Activated naive CD8-positive, alpha-beta T cell treated with anti-CD3 and anti-CD28 coated beads, Interleukin-2, amount 50 U/mL, for 16 hours (primary cell): Measurements from ENCODE around the gene TARS3.

Source experiments
- DNase-seq: peaks from one replicate; pipeline ENCODE4 v3.0.0-alpha.2; 2020; ENCODE audit warnings: low read depth, low spot score

The TARS3 gene

DNA sequence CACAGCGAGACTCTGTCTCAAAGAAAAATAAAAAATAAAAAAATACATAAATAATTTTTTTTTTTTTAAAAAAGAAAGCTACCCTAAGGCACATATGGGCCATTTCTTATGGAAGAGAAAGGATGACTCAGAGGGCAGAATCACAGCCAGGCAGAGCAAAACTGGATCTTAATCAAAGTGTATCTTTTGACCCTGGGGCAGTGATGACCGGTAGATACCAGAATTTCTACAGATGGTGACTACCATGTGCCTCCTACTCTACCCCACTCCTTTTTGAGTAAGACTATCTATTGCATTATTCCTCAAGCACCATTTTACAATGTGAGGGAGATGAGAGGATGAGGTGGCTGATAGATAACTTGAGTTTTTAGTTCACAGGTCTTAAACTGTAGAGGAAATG is 26.0 kb downstream of the TARS3 start:
- DNase-seq: no peak

DNA sequence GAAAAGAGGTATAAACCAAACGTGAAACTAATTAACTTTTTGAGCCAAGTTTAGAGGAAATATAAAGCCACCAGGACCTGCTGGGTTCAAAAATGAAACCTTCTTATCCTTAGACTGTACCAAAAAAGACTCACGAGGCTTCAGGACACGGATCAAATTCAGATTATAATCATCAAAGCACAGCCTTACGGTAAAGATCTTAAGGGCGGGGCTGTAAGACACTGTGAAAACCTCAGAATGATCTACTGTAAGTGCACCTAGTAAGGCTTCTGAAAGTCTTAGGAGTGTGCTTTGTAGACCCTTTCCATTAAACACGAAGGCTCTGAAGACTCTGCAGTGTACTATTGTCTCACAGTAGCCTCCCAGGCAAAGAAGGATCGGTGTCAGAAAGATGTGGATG is 26.8 kb downstream of the TARS3 start:
- no peak for DNase-seq

DNA sequence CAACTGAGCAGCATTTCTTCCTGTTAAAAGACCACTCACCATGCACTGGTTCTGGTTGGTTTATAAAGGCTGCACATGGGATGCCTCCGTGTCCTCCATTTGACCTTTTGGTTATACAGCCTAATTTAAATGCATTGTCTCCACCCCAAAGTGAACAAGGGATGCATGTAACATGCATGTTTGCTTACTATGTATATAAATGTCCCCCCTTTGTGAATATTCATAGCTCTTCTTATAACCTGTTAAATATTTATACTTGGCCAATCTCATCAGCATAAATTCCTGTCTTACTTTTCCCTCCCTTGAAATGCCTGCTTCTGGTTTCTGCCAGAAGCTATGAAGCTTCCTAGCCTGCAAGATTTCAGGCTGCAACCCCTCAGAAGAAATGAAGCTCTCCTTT is 27.4 kb downstream of the TARS3 start:
- DNase-seq: no peak

DNA sequence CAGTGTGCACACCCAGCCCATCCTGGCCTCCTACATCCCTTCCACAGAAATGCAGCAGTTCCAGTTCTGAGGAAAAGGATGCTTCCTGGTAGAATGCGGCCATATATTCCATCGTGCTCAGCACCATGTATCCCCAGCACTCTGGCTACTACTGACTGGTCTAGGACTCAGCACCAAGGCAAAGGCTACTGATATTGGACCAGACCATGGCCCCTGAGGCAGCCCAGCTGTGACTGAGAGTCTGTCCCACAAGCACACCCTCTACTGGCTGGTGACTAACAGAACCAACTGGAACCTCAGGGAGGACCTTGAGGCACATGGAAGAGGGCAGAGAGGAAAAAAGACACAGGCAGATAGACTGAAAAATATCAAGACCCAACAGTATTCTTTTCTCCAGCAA is 30.0 kb downstream of the TARS3 start:
- no peak for DNase-seq

DNA sequence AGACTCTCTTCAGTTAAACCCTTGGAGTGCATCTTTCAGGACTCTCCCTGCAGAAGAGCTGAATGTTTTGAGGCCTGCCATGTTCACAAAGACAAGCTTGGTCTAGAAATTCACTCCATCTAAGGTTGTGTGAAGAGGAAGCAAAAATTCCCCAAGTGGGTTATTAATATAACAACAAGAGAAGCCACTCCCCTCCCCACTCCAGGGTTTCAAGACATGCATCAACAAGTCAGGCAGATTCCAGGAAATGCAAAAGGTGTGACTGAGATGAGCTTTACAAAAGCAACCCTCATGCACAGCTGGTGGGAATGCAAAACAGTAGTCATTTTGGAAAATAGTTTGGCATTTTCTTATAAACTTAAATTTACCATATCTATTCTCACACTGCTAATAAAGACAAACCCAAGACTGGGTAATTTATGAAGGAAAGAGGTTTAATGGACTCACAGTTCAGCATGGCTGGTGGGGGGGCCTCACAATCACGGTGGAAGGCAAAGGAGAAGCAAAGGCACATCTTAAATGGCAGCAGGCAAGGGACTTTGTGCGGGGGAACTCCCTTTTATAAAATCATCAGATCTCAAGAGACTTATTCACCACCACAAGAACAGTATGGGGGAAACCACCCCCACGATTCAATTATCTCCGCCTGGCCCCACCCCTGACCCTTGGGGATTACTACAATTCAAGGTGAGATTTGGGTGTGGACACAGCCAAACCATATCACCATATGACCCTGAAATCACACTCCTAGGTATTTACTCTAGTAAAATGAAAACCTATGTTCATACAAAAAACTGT is 31.3 kb downstream of the TARS3 start:
- DNase-seq: no peak

DNA sequence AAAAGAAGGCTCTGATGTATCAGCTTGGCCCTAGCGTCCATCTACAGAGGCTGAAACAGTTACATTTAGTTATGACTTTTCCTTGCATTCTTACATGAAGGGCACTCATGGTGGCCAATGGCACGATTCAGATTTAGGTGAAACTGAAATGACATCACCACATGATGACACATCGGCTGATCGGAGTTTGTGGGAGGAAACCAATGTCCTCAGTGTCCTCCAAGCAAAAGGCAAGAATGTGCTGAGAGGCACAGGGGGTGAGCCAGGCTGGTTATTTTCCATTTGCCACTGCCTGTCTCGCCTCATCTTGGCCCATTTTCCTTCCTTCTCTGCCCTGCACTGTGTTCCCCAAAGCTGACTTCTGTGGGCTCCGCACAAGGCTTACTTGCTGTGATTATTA is 34.4 kb downstream of the TARS3 start:
- no peak for DNase-seq

DNA sequence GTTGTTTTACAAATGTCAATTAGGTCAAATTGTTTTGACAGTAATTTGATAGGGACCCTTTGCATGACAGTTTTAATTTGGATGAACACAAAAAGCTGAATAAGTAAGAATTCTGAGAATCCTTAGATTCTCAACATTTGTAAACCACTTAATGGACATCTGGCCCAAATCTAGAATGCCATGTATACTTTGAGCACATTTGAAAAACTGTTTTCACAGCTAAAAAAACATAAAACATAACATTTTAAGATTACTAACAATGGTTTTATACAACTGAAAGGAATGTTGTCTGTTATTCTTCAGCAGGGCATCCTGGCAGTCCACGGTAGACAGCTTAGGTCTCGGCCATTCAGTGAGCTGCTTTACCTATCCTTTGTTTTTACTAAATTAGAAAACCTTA is 37.6 kb downstream of the TARS3 start:
- no peak for DNase-seq

DNA sequence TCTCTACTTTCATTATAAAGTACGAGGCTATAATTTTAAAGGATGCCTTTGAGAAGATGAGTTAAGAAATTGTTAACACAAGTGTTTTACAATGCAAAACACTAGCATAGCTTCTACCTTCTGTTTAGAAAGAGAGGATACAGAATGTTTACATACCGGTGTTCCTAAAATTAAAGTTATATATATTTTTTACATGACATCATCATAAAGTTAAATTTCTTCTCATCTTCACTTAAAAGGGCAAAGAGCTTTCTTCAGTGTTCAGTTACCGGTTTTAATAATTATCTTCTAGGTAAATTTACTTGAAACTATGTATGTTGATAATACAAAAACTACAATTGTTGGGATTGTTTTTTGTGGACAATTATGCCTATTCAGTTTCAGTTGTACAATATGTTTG is 39.4 kb downstream of the TARS3 start:
- no peak for DNase-seq

DNA sequence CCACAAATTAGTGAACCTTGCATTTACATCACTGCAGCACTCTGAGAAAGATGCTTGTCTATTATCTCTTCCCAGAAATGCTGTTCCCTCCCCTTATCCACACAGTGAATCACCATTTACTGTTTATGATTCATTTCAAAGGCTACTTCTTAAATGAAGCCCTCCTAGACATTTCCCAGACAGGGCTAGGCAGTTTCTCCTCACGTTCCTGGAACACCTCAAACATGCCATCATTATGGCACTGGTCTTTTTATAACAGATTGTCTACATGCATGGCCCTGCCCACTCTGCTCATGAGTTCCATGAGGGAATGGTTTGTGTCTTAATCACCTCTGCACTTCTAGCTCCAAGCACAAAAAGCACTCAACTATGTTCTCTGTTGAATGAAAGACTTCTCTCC is 39.9 kb downstream of the TARS3 start:
- no peak for DNase-seq

DNA sequence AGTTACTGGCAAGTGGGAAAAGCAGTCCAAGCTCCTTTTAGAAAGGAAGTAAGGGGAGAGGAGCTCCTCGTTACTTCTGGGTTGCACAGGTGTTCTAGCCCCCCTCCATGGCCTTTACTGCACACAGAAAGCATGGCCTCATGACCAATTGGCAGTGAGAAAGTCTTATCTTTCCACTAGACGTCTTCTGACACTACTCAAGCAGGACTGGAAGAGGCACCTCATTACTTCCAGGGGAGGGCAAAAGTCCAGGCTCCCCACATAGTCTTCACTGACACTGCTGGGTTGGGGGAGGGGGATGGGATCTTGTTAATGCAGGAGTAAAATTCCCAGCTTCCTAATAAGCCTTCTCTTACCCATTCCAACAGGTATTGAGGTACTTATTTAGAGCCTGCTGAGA is 44.5 kb downstream of the TARS3 start:
- no peak for DNase-seq

DNA sequence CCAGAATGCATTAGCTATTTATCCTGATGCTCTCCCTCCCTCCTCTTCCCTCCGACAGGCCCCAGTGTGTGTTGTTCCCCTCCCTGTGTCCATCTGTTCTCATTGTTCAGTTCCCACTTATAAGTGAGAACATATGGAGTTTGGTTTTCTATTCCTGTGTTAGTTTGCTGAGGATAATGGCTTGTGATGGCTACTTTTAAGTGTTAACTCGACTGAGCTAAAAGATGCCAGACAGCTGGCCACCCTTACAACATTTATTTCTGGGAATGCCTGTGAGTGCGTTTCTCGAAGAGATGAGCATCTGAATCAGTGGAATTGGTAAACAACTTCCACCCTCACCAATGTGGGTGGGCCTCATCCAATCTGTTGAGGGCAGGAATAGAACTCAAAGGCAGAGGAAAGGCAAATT is 47.3 kb downstream of the TARS3 start:
- no peak for DNase-seq

DNA sequence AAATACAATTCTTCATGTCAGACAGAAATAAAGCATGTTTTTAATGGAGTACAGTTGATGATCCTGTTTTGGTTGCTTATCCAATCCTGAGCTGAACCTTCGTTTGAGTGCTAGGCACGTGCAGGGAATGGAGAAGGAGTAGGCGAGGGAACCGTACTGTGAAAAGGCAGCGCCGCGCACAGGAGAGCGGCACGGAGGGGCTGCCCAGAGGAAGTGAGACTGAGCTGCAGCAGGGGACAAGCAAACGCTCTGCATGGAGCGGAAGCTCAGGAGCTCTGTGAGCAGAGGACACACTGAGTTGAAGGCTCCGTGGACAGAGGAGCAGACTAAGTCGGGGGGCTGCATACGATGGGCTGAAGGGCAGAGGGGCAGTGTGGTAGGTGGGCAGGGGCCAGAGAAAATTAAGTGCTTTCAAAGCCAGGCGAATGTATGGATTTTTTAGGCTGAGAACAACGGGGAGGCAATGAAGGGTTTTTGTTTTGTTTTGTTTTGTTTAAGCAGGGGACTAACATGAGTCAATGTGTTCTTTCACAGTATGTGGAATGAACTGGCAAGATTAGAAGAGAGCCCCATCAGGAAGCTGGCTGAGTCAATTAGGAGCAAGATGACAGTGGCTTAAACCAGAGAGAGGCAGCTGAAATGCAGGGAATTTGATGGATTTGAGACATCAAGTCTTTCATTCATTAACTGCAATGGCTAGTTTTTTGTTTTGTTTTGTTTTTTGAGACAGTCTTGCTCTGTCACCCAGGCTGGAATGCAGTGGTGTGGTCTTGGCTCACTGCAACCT is 48.3 kb downstream of the TARS3 start:
- DNase-seq: no peak

DNA sequence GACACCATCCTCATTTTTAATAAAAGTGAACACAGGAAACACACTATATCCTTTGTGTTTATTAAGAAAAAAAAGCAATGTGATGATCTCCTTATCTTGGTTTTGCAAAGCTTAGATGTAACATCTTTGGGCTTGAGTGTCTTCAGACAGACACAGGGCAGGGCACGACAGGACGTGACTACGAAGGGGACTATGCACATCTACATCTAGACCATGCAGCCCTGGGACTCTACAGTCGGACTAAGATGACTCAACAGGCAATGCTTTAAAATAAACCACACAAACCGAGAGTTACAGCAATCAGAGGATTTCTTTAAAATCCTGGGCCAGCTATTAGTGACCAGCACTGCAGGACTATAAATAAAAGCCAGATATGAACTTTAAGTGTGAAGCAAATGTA is 49.3 kb downstream of the TARS3 start:
- no peak for DNase-seq

DNA sequence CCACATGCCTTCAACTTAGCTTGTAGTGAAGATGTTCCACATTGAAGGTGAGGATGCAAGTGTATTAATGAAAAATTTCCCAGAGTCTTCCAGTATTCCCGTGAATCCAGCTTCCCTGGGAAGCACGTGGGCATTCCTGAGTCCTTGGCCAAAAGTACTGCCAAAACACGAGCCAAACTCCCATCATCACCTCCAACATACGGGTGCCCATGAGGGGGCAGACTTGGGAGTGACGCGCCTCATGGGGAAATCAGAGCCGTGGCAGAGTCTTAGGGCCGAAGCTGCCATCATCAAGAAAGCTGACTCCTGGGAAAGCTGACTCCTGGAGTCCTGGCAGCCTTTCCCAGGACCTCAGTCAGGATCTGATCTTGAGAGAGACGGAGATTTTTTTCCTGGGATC is 52.0 kb downstream of the TARS3 start:
- DNase-seq: no peak

DNA sequence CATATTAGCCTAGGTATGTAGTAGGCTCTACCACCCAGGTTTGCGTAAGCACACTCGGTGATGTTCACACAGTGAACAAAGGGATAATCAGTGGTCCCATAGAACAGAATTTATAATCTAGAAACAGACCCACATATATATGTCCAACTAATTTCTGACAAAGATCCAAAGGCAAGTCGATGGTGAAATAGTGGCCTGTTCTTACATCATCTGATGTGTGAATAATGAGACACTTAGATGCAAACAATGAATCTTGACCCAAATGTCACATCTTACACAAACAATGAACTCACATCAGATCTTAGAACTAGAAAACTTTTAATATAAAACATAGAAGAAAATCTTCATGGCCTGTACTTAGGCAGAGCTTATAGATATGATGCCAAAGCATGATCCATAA is 54.5 kb downstream of the TARS3 start:
- no peak for DNase-seq

DNA sequence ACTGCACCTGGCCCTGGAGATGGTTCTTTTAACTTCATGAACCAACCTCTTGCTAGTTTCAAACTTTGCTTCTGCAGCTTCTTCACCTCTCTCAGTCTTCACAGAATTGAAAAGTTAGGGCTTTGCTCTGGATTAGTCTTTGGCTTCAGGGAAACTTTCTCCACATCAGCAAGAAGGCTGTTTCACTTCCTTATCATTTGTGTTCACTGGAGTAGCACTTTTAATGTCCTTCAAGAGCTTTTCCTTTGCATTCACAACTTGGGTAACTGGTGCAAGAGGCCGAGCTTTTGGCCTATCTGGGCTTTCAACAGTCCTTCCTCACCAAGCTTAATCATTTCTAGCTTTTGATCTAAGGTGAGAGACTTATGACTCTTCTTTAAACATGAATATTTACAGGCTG is 56.4 kb downstream of the TARS3 start:
- no peak for DNase-seq

DNA sequence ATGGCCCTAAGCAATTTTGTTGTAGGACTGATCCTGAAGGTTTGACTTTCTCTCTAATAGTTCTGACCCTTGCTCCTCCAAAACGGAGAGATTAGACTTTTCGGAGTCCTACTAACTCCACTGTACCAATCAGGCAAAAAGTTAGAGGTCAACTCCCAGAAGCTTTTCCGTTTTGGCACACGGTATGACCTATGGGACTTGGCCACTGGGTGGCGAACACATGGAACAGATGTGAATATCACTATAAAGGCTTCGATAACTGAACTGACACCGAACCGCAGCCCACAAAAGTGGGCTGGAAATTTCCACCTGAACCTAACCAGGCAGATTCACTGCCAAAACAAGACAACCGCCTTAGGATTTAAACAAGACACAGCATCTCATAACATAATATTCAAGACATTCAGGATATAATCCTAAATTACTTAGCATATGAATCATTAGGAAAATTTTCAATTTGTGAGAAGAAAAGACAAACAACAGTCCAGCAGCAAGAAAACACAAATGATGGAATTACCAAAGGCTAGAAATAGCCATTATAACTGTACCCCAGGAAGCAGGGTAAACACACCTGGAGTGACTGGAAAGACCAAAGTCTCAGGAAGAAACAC is 59.9 kb downstream of the TARS3 start:
- DNase-seq: no peak

DNA sequence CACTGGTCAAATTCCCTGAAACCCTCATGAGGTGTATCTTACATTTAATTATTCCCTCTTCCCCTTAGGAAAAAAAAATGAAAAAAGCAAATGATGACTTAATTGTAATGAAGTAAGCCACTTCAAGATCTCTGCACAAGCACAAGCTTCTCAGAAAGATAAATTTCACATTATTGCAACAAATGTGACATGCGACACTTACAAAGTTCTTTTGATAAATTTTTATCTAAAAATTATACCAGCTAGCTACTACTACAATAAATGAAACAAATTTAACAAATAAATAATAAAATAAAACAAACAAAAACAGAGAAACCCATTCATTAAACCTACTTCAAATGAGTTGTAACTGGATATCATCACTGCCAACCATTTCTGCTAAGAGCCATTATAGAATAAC is 62.1 kb downstream of the TARS3 start:
- no peak for DNase-seq

DNA sequence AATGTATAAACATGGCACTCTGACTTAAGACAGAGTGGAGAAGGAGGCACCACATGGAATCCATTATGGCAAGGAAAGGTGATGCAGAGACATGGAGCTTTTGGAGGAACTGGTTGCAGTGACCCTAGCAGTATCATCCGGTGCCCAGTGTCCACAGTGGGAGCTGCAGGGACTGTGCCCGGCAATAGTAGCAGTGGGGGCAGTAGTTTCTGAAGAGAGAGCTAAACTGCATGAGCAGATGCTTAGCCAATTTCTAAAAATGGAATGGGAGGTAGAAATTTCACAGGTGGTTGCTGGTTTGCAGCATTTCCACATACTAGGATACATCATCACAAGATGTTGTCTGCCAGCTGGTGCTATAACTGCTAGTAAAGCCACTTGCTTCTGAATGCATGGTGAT is 64.3 kb downstream of the TARS3 start:
- DNase-seq: no peak

DNA sequence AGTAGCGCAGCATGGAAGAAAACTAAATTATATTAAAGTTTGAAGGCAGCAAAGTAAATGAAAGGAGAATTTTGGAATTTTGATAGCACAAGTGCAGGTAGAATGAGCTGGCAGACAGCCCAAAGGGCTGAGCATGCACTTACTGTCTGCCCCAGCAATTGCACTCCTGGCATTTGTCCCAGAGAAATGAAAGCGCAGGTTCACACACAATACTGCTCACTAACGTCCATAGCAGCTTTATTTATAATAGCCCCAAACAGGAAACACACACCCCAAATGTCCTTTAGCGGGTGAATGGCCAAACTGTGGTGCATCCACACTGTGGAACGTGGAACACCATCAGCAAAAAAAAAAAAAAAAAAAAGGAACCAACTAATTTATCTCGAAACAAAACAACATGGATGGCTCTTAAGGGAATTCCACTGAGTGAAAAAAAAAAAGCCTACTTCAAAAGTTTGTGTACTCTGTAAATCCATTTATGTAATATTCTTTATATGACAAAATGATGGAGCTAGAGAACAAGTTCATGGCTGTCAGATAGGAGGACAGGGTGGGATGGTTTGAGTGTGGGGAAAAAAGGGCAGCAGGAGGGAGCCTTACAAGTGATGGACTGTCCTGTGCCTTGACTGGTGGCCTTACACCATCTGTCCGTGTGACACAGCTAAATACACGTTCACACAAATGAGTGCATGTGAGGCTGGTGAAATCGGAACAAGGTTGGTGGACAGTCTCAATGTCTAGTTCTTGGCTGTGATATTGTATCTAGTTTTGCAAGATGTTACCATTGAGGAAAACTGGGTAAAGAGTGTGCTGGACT is 66.1 kb downstream of the TARS3 start:
- no peak for DNase-seq

DNA sequence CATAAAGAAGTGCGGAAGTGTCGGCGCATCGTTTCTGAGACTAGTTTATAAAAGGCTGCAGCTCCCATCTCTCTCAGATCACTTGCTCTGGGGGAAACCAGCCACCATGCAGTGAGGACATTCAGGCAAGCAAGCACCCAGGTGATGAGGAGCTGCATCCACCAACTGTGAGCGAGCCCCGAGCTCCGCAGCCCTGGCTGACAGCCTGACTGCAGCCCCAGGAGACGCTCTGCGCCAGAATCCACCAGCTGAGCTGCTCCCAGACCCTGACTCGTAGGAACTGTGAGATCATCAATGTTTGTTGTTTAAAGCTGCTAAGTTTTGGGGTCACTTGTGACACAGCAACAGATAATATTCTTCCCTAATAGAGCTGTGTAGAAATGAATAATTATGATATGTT is 67.1 kb downstream of the TARS3 start:
- no peak for DNase-seq
